Measurements from ENCODE around the gene SCUBE1. TPM values are rescaled to one million over a fixed set of nuclear protein-coding genes. Genes with fewer than 3 reads are reported as not detected.

Gene SCUBE1
- total RNA-seq, 3 donors from 2014 or later (not counting 1 experiment from before 2014, with no cell fraction given) = 0.05 to 1.2 (median 0.11) TPM

GRCh38 chr22:43247546-43248260 is 95.5 kb downstream of the SCUBE1 start:
- Histone ChIP-seq H3K4me3 (ENCODE audit: low read length) (no peak overlapping the region), H3K27me3 (ENCODE audit: control insufficient read depth, insufficient read depth, low read length) (no peaks in the 10 kb centered on the region), H3K4me1 (ENCODE audit: control insufficient read depth, insufficient read depth, low read length) (no peaks in the 10 kb centered on the region), H3K9me3 (ENCODE audit: control insufficient read depth, insufficient read depth, low read length) (no peaks in the 10 kb centered on the region), H3K36me3 (ENCODE audit: control insufficient read depth, insufficient read depth, low read length) (no peaks in the 10 kb centered on the region), H3K27ac (ENCODE audit: low read length) (no peak overlapping the region)
- H3K36me3 Mint-ChIP-seq = no peaks in the 10 kb centered on the region
- ATAC-seq (no peak), DNase-seq (no peak)
- H3K4me1 Mint-ChIP-seq = no peaks in the 10 kb centered on the region
- TF ChIP-seq CTCF (IDR thresholded peaks at IDR 0.05) = no peak
- no peak overlapping the region for H3K4me3 Mint-ChIP-seq
- H3K27ac Mint-ChIP-seq = no peak overlapping the region
- no peaks in the 10 kb centered on the region for H3K9me3 Mint-ChIP-seq
- intact Hi-C loops (cut with micrococcal nuclease) = no loop called here
- no peaks in the 10 kb centered on the region for H3K27me3 Mint-ChIP-seq (ENCODE audit: low read depth in 2 of 2)
- WGBS (ENCODE audit: insufficient coverage) = 91% methylated on average over 10 of the region's 10 CpGs

GRCh38 chr22:43246188-43246587 is 97.0 kb downstream of the SCUBE1 start:
- Histone ChIP-seq H3K9me3 (ENCODE audit: control insufficient read depth, insufficient read depth, low read length) (no peaks in the 10 kb centered on the region), H3K4me1 (ENCODE audit: control insufficient read depth, insufficient read depth, low read length) (no peaks in the 10 kb centered on the region), H3K4me3 (ENCODE audit: low read length) (no peak overlapping the region), H3K27ac (ENCODE audit: low read length) (no peak overlapping the region), H3K36me3 (ENCODE audit: control insufficient read depth, insufficient read depth, low read length) (no peaks in the 10 kb centered on the region), H3K27me3 (ENCODE audit: control insufficient read depth, insufficient read depth, low read length) (no peaks in the 10 kb centered on the region)
- no peak for TF ChIP-seq CTCF (IDR thresholded peaks at IDR 0.05)
- Mint-ChIP-seq H3K9me3 (no peaks in the 10 kb centered on the region), H3K36me3 (no peaks in the 10 kb centered on the region), H3K27me3 (ENCODE audit: low read depth in 2 of 2) (no peaks in the 10 kb centered on the region), H3K4me1 (no peaks in the 10 kb centered on the region), H3K27ac (no peak overlapping the region), H3K4me3 (no peak overlapping the region)
- no peak for DNase-seq
- 45% methylated on average over 4 of the region's 4 CpGs for WGBS (ENCODE audit: insufficient coverage)
- ATAC-seq = no peak
- intact Hi-C loops (cut with micrococcal nuclease) = no loop called here

GRCh38 chr22:43245717-43246116 is 97.5 kb downstream of the SCUBE1 start:
- Histone ChIP-seq H3K27ac (ENCODE audit: low read length) (no peak overlapping the region), H3K36me3 (ENCODE audit: control insufficient read depth, insufficient read depth, low read length) (no peaks in the 10 kb centered on the region), H3K9me3 (ENCODE audit: control insufficient read depth, insufficient read depth, low read length) (no peaks in the 10 kb centered on the region), H3K27me3 (ENCODE audit: control insufficient read depth, insufficient read depth, low read length) (no peaks in the 10 kb centered on the region), H3K4me3 (ENCODE audit: low read length) (no peak overlapping the region), H3K4me1 (ENCODE audit: control insufficient read depth, insufficient read depth, low read length) (no peaks in the 10 kb centered on the region)
- 68% methylated on average over 10 of the region's 10 CpGs for WGBS (ENCODE audit: insufficient coverage)
- Mint-ChIP-seq H3K36me3 (no peaks in the 10 kb centered on the region), H3K27ac (no peak overlapping the region), H3K4me3 (no peak overlapping the region), H3K9me3 (no peaks in the 10 kb centered on the region), H3K27me3 (ENCODE audit: low read depth in 2 of 2) (no peaks in the 10 kb centered on the region), H3K4me1 (no peaks in the 10 kb centered on the region)
- ATAC-seq (no peak), DNase-seq (no peak)
- intact Hi-C loops (cut with micrococcal nuclease) = no loop called here
- TF ChIP-seq CTCF (IDR thresholded peaks at IDR 0.05) = no peak
